SK-N-MC (cell line): ENCODE results near the gene DVL1.

Source experiments
- EZH2 ChIP-seq: fragments of 200-600 bp; sonication (generic); IDR thresholded peaks from one replicate; pipeline ENCODE4 v1.6.1; 2017; ENCODE audit warnings: antibody characterized with exemption
- POLR2AphosphoS5 ChIP-seq: IDR thresholded peaks from 2 replicates; pipeline ENCODE4 v1.6.1; 2012; ENCODE audit warnings: mild to moderate bottlenecking, low read depth, low read length, borderline replicate concordance

DNA sequence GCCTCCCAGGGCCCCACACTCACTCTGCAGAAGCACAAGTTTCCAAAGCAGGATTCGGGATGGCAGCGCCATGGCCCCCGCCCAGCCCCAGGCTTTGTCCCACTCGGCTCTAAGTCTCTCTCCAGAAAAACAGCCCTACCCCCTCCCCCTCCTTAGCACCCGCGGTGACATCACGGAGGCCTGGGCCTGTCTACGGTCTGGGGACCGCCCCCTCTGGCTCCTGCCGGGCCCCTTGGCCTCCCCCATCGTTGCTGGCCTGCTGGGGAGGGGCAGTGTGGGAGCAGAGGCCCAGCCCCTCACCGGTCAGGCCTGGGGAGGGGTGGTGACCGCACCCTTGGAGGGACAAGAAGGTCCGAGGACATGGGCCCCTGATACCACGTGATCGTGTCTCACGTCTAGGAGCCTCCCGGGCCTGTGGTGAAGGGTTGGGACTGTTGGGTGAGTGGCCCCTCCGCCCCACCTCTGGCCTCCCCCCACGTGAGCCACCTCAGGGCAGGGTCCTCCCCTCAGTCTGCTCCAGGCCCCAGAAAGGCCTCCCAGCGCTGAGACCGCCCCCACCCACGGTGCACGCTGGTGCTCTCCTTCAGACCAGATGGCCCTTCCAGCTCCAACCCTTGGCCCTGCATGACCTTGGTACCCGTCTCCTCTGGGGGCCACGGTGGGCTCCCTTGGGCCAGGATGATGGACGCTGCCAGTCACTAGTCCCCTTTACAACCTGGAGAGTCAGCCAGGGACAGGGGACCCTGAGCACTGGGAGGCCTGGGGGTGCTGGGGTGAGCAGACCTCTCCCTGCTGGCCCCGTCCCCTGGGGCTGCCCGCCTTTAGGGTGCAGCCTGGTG is 9.4 kb upstream of the DVL1 start, which contains the start of gene MXRA8:
- TF ChIP-seq EZH2: no peak
- peak; percentile 69; the same call in 1 of the 2 replicates for TF ChIP-seq POLR2AphosphoS5
